Large intestine (tissue), 3 donors: ENCODE measurements around the gene DOC2A. TPM values are rescaled to one million over a fixed set of nuclear protein-coding genes. Genes with fewer than 3 reads are reported as not detected.
"Not testable (repeated sequence)": the region's sequence is repeated elsewhere in the genome, so short reads cannot be mapped to it uniquely, and the experiment has no call there.

Experiments used
- DNase-seq, 2 donors: peaks; one replicate each; pipeline versions ENCODE4 v3.0.0 to v3.0.0-alpha.2; 2013
- H3K27ac ChIP-seq: one replicate; pipeline ENCODE4 v1.5.1; 2013; ENCODE audit warnings: low read length
- H3K27me3 ChIP-seq: 2 replicates; pipeline ENCODE4 v1.6.1; 2013; ENCODE audit warnings: low read length; ENCODE audit not compliant: control insufficient read depth, insufficient read depth
- H3K36me3 ChIP-seq: 2 replicates; pipeline ENCODE4 v1.6.1; 2013; ENCODE audit warnings: low read length; ENCODE audit not compliant: control insufficient read depth, insufficient read depth
- H3K4me1 ChIP-seq: one replicate; pipeline ENCODE4 v1.6.1; 2013; ENCODE audit warnings: low read length; ENCODE audit not compliant: control insufficient read depth, insufficient read depth
- H3K4me3 ChIP-seq: one replicate; pipeline ENCODE4 v1.5.1; 2013; ENCODE audit warnings: low read length
- H3K9me3 ChIP-seq: one replicate; pipeline ENCODE4 v1.6.1; 2013; ENCODE audit warnings: mild to moderate bottlenecking, low read depth, low read length, moderate library complexity; ENCODE audit not compliant: control insufficient read depth
- WGBS: methylation state at CpG from one replicate; pipeline ENCODE4 v1.1.5; 2013; ENCODE audit warnings: low lambda C conversion rate; ENCODE audit not compliant: insufficient coverage; 5-methylcytosine and 5-hydroxymethylcytosine counted together
- polyA plus RNA-seq: library from polyadenylated mRNA; unstranded; fragments of 120-200 nt; gene quantifications from one replicate; pipeline ENCODE4 v1.2.1, GENCODE V29; 2013

Gene DOC2A
- polyA plus RNA-seq, 1 donor, result 4.2 TPM

DNA sequence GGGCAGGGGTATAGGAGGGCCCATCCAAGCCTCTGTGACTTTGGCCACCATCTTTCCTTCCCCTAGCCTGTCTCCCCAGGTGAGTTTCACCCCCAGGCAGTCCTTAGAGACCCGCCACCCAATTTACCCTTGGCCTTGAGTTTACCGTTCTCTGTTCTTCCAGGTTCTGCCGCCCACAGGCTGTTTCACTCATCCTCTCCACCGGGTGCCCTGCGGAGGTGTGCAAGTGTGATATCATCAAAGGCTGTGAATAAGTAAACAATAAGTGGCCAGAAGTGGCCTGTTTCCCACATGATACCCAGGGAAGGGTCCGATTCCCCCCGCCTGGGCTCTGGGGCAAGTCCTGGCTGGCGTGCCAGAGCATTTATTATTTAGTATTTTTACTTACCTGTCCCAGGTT, 35.4 kb upstream of the DOC2A start:
- H3K4me1 ChIP-seq, result no peaks in the 10 kb centered on the region
- WGBS, result no CpG with 5 or more reads among the region's 8 CpGs
- no peak overlapping the region for H3K4me3 ChIP-seq
- DNase-seq, result no peak
- no peaks in the 10 kb centered on the region for H3K36me3 ChIP-seq
- no peak overlapping the region for H3K27ac ChIP-seq
- H3K27me3 ChIP-seq, result no peaks in the 10 kb centered on the region
- H3K9me3 ChIP-seq, result no peaks in the 10 kb centered on the region

DNA sequence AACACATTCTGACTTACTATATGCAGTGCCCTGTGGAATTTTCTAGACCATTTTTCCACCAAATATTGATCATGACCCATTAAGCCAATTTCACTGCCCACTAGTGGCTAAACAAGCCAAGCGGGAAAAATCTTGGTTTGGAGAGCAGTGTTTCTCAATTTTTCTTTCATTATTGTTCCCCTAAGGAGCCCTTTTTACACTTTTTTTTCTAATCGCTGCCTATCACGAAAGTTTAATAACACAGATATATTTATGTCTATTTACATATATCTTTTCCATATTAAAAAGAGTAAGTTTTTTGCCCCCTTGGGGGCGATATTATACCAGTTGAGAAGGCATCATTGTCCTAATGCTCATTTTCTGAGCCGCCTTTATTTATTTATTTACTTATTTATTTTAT, 31.0 kb upstream of the DOC2A start:
- no peak for DNase-seq
- 46% methylated on average over 4 of the region's 5 CpGs for WGBS
- no peak overlapping the region for H3K27ac ChIP-seq

DNA sequence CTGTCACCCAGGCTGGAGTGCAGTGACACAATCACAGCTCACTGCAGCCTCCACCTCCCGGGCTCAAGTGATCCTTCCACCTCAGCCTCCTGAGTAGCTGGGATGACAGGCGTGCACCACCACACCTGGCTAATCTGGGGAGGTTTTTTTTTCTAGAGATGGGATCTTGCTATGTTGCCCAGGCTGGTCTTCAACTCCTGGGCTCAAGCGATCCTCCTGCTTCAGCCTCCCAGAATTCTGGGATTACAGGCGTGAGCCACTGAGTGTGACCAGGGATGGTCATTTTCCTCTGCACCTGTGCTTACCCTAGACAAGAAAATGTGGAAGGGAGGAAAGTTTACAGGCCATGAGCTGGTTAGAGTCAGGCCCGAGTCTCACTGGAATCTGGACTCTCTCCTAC, 29.9 kb upstream of the DOC2A start:
- H3K27ac ChIP-seq, H3K4me3 ChIP-seq, H3K9me3 ChIP-seq, H3K4me1 ChIP-seq, H3K36me3 ChIP-seq, H3K27me3 ChIP-seq, DNase-seq: not testable (repeated sequence)
- WGBS, result no CpG with 5 or more reads among the region's 5 CpGs

More for the DNA sequence above, 31.0 kb upstream of the DOC2A start:
- no peaks in the 10 kb centered on the region for H3K36me3 ChIP-seq
- no peaks in the 10 kb centered on the region for H3K27me3 ChIP-seq
- no peaks in the 10 kb centered on the region for H3K9me3 ChIP-seq
- H3K4me3 ChIP-seq, result no peak overlapping the region
- H3K4me1 ChIP-seq, result no peaks in the 10 kb centered on the region

DNA sequence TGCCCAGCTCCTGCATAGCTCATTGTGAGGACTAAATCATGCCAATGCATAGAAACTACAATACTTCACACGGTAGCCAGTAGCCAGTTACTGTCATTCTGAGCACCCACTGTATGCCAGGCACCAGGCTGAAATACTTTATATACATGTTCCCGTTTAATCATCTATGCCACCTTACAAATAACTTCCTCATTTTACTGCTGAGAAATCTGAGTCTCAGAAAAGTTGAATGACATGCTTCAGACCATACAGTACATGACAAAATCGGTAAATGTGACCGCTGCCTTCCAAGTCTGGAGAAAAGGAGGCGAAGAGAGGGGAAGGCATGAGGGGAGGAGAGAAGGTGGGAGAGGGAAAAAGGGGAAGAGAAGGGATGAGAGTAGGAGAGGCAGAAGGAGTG, 29.4 kb upstream of the DOC2A start:
- Histone ChIP-seq H3K4me1 (no peaks in the 10 kb centered on the region), H3K27me3 (peaks cover 3% of the 10 kb centered on the region), H3K36me3 (no peaks in the 10 kb centered on the region), H3K4me3 (no peak overlapping the region), H3K9me3 (no peaks in the 10 kb centered on the region), H3K27ac (no peak overlapping the region)
- no CpG with 5 or more reads among the region's 5 CpGs for WGBS
- no peak for DNase-seq

DNA sequence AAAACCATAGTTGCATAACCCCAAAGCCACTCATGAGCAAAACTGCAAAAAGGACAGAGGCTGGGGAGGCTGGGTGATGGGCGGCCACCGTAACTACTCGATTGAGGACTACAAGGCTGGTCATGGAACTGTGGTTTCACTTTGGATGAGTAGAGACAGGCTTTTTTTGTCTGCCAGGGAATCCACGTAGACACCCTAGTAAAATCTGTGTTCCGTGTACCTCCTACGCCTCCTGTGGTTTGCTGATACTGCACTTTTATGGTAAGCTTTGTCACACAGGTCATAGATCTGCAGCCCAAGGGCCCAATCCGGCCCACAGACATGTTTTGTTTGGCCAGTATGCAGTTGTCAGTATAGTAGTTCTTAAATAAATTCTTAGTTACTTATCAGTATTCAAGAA, 22.4 kb upstream of the DOC2A start:
- H3K27me3 ChIP-seq, result peaks cover 50% of the 10 kb centered on the region
- no peaks in the 10 kb centered on the region for H3K4me1 ChIP-seq
- DNase-seq, result no peak
- H3K36me3 ChIP-seq, result no peaks in the 10 kb centered on the region
- H3K27ac ChIP-seq, result no peak overlapping the region
- WGBS, result no CpG with 5 or more reads among the region's 7 CpGs
- no peaks in the 10 kb centered on the region for H3K9me3 ChIP-seq
- H3K4me3 ChIP-seq, result no peak overlapping the region

DNA sequence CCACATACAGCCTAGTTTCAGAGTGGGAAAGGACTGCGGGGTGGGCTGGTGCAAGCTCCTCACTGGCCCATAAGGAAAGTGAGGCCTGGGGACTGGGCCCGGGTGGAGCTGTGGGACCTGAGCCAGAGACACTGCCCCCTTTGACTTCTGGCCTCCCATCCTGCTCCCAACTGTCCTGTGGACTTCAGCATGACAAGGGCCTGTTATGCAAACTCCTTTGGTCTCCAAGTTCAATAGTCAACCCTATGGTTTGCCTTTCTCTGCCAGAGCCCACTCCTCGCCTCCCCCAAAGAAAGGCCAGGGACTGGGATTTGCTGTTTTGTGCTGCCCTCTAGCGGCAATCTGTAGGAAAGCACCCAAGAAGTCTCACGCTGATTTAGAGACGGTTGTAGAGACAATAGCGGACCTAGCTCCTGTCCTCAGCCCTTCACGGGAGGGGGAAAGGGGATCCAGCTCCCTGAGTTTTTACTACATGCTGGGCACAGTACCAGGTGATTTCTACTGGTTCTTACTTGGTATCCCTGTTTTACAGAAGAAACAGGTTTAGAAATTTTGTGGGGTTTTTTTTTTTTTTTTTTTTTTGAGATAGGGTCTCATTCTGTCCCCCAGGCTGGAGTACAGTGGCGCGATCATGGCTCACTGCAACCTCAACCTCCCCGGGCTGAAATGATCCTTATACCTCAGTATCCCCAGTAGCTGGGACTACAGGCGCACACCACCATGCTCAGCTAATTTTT, 21.4 kb upstream of the DOC2A start:
- Histone ChIP-seq H3K36me3 (no peaks in the 10 kb centered on the region), H3K9me3 (no peaks in the 10 kb centered on the region), H3K4me3 (no peak overlapping the region), H3K27ac (no peak overlapping the region), H3K4me1 (no peaks in the 10 kb centered on the region), H3K27me3 (peaks cover 60% of the 10 kb centered on the region)
- peak; percentile 27 to 35 for DNase-seq
- no CpG with 5 or more reads among the region's 12 CpGs for WGBS

DNA sequence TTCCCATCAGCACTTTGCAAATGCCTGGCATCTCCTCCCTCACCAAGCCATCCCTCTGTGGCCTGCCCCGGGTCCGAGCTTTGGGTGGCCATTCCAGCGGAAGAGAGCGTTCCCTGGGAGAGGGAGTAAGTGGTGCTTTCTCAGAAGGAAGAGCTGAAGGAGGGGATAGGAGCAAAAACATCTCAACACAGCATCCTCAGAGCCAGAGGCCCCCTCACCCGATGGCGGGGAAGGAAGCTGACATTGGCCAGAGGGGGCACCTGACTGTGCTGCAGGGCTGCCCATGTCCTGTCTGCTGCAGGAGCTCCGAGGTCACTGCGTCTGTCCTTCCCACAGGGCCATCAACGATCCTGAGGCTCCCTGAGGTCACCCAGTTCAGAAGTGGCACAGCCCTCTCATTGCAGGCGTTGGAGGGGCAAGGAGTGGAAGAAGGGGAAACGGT, 20.7 kb upstream of the DOC2A start:
- no peaks in the 10 kb centered on the region for H3K9me3 ChIP-seq
- DNase-seq, result no peak
- H3K4me3 ChIP-seq, result peak overlapping the region; percentile 21
- no peaks in the 10 kb centered on the region for H3K4me1 ChIP-seq
- no peaks in the 10 kb centered on the region for H3K36me3 ChIP-seq
- no peak overlapping the region for H3K27ac ChIP-seq
- H3K27me3 ChIP-seq, result peaks cover 67% of the 10 kb centered on the region
- no CpG with 5 or more reads among the region's 11 CpGs for WGBS

DNA sequence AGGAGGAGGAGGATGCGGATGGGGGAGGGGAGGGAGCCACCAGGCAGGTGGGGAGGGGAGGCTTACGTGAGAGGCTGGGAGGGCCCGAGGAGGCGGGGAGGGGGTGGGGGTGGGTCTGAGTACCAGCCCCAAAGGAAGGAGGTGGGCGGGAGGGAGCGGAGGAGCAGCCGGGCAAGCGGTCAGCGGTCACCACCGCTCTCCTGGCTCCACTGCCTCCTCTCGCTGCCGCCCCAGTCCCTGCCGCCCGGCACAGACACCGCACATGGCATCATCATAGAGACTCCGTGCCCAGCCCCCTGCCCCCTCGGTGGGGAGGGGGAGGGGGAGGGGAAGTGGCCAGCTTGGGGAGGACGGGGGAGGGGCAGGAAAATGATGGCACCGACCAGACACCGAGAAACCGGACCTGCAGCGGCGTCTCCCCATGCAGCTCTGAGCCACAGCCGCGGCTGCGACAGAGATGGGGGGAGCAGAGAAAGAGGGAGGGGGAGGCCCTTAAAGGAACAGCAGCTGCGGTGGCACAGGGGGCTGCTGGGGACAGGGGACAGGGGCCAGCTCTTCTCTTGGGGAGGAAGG, 20.1 kb upstream of the DOC2A start, which contains the start of gene TLCD3B:
Gene TLCD3B (minus strand): TSS at position 431 of the 573 bp plus-strand sequence. CDS start 744 bp downstream, outside the sequence.
- Histone ChIP-seq H3K4me1 (no peaks in the 10 kb centered on the region), H3K27ac (no peak within 1 kb of the TSS), H3K9me3 (no peaks in the 10 kb centered on the region), H3K4me3 (peak within 1 kb of the TSS; percentile 21), H3K36me3 (no peaks in the 10 kb centered on the region), H3K27me3 (peaks cover 70% of the 10 kb centered on the region)
- no peak for DNase-seq
- no CpG with 5 or more reads among the region's 27 CpGs for WGBS

DNA sequence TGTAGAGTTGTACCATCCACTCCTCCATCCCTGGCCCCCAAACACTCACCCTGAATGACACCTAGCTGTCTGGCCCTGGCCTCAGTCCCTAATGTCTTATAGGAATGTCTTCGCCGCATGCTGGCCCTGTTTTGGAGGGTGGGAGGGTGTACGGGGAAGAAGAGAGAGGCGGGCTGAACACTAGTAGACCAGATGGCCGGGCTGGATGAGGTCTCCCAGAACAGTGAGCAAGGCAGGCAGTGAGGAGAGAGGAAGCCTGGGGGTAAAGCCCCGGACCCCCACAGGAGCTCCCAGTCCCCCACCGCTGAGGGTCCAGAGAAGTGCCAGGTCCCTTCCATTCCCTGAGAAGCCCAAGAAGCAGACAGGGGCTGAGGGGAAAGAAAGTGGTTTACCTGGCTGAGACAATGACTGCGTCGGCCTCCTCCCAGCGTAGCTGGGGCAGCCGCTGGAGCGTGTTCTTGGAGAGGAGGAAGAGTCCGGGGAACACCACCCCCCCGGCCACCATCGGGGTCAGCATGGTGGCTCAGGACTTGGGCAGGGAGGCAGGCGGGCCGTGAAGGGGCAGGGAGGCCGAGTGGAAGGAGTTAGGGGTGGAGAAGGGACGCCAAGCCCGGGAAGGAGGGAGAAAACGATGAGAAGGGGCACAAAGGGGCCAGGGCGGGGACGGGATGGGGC, 19.3 kb upstream of the DOC2A start:
- Histone ChIP-seq H3K36me3 (no peaks in the 10 kb centered on the region), H3K27me3 (peaks cover 66% of the 10 kb centered on the region), H3K27ac (no peak overlapping the region), H3K9me3 (no peaks in the 10 kb centered on the region), H3K4me1 (no peaks in the 10 kb centered on the region), H3K4me3 (no peak overlapping the region)
- 13% methylated on average over 3 of the region's 23 CpGs for WGBS
- no peak for DNase-seq

DNA sequence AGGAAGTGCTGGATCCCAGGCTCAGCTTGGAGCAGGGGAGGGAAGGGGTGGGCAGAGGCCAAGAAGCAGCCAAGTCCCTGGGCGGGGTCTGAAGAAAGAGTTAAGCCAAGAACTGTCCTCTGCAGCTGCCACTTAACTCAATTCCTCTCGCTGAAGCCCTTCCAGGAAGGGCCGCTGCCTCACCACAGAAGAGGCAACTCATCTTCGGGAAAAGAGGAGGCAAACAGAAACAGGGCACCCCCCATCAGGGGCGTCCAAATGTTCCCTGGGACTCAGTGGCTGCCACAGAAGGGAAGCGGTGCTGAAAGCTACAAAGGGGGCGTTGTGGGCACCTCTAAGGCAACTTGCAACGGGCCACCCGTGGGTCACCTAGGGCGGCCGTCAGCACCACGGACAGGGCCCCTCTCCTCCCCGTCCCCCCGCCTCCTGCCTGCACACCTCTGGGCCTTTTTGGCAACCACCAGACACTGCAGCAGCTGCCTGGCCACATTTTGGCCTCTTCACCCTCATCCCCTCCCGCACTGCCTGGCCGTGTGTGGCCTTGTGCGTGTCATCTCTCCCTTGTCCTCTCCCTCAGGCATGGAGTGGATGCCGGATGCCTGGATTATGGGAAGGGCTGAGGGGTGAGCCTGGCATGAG, 17.7 kb upstream of the DOC2A start:
- no peak overlapping the region for H3K27ac ChIP-seq
- no peak for DNase-seq

More for the DNA sequence above, 17.7 kb upstream of the DOC2A start:
- Histone ChIP-seq H3K36me3 (no peaks in the 10 kb centered on the region), H3K4me3 (no peak overlapping the region), H3K27me3 (peaks cover 69% of the 10 kb centered on the region), H3K9me3 (no peaks in the 10 kb centered on the region), H3K4me1 (no peaks in the 10 kb centered on the region)
- no CpG with 5 or more reads among the region's 18 CpGs for WGBS
